GM19438 (cell line): ENCODE results near the gene AIF1L.

Source experiments
- ATAC-seq: cut with Tn5 transposase; IDR thresholded peaks from one replicate; pipeline ENCODE4 v1.9.1; 2021; ENCODE audit warnings: low read depth; ENCODE audit not compliant: unreplicated experiment

AIF1L gene

DNA sequence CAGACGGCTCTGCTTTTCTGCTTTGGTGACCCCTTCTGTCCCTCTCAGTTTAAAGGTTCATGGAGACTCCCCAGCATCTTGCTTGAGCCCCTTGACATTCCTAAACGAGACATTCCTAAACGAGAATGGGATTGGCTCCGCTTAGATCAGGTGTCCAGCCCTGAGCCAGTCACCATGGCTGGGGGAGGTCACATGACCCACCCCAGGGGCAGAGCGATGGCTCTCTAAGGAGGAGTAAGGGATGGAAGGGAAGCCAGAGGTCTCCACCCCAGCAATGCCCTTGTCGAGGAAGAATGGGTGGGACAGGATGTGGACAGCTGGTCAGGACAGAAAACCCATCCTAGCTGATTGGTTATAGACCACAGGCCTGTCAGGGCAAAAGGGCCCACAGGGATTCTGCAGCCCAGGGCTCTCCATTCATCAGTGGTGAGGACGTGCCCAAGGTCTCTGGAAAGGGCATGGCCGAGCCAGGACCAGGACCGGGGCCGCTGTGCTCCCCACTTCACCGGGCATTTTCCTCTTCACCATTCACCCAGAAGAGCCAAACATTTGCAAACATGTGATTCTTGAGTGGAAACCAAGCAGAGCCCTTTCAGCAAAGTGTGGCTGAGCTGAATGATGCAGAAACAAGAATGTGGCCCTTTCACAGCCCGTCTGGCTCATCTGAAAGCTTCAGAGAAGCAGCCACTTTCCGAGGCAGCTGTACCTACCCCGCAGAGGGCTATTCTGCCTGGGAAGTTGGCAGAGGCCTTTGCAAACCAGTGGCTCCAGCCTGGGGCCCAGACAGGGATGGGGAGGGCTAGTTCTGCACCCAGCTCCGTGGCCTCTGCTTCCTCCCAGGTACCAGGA is 19.8 kb upstream of the AIF1L start:
- no peak for ATAC-seq

DNA sequence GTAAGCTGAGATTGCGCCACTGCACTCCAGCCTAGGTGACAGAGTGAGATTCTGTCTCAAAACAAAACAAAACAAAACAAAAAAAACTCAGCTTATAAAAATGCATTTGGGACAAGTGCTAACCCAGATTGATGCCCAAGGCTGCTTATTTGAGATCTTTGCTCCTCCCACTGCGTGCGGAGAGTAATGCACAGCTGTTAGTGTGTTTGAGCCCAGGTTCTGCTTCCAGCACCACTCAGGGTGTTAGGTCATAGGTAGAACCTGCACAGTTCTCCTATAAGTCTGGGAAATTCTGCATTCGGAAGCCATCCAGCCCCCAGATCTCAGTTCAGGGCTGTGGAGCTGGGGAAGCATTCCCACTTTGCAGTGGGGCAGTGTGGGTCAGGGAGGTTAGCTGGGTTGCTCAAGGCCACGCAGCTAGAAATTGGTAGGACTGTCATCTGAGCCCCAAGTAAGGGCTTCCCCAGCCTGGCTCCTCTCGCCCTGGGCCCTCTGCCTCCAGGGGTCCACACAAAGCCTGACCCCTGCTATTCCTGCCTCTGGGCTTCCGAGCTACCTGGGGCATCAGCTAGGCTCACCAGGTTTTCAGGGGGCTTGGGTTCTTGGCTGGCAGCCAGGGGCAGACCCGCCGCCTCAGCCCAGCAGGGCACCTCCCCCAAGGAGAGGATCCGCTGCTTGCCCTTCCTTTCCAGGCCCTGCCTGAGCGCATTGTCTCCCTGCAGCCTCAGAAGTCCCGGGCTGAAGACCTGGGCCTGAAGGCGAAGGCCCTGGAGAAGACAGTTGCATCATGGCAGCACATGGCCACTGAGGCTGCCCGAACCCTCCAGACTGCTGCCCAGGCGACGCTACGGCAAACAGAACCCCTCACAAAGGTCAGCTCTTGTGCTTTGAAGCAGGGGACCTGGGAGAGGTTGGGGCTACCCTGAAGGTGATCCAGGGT is 17.6 kb upstream of the AIF1L start:
- no peak for ATAC-seq

DNA sequence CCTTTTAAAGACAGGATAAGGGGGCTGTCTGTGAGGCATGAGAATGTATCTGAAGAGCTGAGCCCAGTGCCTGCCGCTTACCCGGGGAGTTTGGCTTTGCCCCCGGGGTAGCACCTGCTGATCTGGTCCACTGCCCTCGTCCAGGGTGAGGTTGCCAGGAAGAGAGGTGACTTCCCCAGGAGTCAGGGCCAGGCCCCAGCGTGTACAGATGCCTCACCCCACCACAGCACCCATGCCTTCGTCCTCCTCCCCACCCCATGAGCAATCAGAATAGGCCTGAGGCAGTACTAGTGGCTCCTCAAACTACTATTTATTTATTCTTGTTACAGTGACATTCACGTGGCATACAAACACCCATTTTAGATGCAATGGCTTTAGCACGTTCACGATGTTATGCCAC is 15.7 kb upstream of the AIF1L start:
- ATAC-seq: no peak

DNA sequence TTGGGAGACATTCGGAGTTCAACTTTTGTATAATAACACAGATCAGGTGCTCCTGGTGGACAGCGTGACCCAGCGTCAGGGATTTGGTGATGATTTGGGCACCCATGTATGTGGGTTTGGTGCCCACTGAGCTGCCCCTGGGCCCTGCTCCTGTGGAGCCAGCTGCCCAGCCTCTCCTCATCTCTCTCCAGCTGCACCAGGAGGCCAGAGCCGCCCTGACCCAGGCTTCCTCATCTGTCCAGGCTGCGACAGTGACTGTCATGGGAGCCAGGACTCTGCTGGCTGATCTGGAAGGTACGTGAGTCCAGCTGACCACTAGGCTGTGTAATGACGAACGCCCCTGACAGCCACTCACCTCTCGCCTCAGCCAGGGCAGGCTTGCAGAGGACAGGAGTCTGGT is 14.5 kb upstream of the AIF1L start:
- ATAC-seq: no peak

DNA sequence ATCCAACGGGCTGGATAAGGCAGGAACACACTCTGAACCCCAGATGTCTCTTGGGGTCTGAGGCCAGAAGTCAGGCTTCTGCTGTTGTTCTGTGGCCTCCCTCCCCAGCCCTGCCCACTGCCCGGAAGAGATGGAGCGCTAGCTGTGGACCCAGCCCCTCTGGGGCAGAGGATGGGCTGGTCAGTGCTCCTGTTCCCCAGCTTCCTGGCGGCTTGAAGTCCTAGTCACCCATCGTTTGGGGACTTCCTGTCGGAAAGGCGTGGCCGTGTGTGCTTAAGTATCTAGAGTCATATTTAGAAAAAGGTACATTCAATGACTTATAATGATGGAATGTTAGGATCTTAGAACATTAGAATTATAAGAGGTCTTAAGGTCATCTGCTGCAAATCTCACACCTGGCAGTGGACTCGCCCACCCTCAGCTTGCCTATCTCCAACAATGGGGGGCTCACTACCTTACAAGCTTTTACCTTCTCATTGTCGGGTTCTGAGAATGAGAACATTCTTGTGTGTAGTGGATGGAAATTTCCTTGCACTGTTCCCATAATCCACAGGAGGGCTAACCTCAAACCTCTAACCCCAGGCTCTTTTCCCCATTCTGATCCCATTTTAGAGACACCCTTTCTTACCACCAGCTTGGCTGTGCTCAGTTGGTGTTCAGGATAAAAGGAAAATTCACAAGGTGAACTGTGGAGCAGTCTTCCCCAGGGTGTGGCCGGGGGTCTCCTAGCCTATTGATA is 13.4 kb upstream of the AIF1L start:
- ATAC-seq: no peak

DNA sequence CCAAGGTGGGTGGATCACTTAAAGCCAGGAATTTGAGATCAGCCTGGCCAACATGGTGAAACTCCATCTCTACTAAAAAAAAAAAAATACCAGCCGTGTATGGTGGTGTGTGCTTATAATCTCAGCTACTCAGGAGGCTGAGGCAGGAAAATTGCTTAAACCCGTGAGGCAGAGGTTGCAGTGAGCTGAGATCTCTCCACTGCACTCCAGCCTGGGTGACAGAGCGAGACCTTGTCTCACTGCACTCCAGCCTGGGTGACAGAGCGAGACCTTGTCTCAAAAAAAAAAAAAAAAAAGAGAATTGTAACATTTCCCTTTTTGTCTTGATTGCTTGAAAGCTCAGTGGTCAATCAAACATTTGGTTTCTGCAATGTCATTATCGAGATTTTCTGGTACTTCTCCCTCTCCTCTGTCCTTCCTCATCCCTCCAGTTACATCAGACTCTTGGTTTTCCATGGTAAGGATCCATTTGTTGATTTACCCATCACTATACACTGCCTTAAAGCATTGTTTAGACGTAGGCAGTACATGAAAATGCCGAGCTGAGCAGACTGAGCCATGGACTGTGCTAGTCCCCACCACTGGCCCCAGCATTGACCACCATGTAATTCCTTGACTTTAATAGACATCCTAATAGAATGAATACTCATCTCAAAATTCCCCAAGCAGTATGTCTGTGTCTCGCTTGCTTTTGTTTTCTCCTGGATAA is 11.5 kb upstream of the AIF1L start:
- no peak for ATAC-seq

DNA sequence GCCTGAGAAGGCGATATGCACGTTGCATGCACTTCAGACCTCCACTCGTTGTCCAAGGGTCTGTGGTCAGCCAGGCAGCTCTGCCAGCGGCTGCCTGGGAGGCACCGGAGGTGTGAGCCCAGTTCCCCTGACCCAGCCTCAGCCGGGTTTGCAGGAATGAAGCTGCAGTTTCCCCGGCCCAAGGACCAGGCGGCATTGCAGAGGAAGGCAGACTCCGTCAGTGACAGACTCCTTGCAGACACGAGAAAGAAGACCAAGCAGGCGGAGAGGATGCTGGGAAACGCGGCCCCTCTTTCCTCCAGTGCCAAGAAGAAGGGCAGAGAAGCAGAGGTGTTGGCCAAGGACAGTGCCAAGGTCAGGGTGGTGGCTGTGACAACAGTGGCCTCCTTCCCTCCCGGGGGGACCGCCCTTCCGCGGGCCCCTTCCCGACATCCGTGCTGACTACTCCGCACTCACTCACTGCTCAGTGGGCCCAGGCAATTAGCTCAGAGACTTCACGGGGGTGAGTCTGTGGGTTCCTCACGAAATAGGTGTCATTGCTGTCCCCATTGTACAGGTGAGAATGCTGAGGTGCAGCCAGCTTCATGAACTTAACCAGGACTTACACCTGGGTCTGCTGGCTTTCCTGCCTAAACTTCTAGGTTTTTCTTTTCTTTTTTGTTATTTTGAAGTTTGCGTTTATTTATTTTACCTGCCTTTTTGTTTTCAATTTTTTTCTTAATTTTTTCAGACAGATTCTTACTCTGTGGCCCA is 10.8 kb upstream of the AIF1L start:
- ATAC-seq: no peak

DNA sequence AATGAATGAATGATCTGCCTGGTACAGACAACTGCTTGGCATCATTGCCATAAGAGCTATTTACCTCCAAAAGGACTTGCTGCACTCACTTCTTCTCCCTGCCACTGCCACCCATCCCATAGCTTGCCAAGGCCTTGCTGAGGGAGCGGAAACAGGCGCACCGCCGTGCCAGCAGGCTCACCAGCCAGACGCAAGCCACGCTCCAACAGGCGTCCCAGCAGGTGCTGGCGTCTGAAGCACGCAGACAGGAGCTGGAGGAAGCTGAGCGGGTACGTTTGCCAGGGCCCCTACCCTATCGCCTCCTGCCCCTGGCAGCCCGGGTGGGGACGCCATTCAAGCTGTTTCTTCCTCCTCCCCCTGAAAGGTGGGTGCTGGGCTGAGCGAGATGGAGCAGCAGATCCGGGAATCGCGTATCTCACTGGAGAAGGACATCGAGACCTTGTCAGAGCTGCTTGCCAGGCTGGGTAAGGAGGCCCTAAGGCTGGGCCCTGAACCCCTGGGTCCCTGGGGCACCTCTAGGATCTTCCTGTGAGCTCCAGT is 8.9 kb upstream of the AIF1L start:
- no peak for ATAC-seq

DNA sequence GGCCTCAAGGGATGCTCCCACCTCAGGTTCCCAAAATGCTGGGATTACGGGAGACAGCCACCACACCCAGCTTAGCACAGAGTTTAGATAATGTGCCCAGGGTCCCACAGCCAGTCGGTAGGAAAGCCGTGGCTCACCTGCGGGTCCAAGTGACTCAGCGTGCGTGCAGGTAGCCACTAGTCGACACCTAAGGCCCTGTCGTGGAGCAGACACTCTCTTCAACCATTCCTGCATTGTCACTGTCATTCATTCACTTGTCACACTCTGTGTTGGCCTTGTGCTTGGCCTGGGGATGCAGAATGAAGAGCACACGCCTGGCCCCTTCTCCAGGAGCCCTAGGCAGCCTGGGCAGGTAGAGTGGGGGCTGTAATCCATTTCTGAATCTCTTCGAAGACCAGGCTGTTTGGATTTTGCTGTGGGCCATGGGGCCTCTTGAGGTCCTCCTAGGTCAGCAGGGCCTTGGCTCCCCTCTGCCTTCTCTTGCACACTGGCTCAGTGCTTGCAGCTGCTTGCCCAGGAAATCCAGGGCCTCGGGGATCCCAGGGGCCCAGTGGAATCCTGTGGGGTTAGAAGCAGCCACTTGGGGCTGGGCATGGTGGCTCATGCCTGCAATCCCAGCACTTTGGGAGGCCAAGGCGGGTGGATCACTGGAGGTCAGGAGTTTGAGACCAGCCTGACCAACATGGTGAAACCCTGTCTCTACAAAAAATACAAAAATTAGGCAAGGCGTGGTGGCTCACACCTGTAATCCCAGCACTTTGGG is 6.1 kb upstream of the AIF1L start:
- no peak for ATAC-seq

DNA sequence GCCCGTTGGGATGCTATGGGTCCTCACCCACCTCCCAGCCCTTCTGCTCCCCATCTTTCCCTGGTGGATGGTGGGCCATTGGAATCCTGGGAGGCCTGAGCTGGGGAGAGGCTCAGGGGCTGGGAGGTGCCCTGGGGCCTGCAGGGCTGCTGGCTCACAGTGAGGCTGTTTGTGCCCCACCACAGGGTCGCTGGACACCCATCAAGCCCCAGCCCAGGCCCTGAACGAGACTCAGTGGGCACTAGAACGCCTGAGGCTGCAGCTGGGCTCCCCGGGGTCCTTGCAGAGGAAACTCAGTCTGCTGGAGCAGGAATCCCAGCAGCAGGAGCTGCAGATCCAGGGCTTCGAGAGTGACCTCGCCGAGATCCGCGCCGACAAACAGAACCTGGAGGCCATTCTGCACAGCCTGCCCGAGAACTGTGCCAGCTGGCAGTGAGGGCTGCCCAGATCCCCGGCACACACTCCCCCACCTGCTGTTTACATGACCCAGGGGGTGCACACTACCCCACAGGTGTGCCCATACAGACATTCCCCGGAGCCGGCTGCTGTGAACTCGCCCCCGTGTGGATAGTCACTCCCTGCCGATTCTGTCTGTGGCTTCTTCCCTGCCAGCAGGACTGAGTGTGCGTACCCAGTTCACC is 4.9 kb upstream of the AIF1L start:
- no peak for ATAC-seq

DNA sequence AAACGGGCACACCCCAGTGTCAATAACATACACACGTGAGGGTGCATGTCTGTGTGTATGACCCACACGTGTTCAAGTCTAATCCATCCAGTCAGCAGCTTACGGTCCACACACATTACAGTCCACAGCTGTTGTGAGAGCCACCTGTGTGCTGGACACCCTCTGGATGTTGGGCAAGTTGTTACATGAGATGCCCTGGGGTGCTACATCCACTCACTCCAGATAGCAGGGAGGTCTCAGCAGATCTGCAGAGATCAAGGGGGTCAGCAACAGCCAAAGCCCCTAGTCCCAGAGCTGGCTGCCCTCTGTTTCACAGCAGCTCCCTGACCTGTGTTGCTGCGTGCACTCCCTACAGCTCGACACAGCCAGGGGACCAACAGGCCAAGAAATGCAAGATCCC is 4.3 kb upstream of the AIF1L start:
- no peak for ATAC-seq

DNA sequence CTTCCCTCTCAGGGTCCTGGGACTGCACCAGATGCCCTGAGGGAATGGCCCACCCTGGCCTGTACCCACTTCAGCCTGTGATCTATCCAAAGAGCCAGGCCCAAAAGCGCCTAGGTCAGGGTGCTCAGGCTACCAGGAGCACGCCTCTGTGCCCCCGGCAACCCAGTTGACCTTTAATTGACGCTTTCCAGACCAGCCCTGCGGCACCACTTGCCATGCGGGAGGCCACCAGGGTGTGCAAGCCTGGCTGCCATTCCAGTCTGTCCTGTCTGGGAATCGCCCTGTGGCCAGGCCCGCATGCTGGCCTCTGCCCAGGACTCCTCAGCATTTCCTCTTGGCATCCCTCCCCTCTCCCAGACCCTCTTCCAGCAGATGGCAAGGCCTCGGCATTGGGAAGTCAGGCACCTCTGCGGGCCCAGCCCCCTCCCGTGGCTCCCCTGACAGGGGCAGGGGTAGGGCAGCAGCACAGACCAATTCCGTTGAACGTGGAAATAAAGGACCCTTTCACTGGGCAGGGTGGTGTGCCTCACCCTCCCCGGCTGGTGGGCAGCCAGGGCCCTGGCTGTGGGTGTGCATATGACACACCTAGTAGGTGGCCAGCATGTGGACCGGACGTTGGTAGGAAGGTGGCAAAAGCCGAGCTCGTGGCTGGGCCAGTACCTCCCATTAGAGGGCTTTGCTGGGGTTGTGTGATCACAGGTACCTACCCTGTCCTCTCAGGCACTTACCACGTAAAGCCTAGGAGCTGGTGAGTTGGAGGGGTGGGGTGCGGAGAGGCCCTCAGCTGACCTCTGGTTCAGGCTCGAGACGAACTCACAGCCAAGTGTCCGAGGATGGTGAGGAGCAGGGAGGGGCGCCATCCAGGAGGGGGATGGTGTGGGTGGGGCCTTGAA is 3.5 kb upstream of the AIF1L start:
- no peak for ATAC-seq

DNA sequence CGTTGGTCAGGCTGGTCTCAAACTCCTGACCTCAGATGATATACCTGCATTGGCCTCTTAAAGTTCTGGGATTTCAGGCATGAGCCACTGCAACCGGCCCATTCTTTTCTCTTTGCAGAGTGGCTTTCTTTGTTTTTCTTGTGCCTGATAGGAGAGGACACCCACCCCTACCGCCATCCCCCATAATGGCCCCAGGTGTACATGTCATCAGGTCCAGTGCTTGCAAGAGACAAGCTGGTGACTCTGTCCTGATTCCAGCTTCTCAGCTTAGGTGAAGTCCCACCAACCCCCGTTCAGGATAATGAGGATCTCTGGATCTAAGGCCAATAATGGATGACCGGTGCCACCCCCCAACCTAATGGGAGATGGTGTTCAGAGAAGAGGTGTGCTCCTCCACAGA is 2.3 kb upstream of the AIF1L start:
- no peak for ATAC-seq

DNA sequence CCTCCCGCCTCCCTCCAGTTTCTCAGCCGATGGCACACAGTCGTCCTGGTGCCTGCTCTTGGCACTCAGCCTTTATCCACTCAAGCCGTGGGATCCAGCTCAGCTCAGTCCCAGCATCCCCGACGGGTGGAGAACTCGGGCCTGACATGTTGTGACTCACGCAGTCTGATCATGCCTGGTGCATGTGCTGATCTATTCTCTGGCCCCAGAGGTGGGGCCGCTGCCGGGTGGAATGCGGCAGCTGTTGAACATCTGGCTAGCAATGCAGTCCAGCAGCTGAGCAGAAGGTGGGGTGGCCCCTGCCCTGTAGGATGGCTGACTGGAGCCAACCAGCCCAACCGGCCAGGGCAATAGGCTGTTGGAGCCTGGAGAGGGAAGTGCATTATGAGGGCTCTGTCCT is 1.7 kb upstream of the AIF1L start:
- ATAC-seq: no peak

DNA sequence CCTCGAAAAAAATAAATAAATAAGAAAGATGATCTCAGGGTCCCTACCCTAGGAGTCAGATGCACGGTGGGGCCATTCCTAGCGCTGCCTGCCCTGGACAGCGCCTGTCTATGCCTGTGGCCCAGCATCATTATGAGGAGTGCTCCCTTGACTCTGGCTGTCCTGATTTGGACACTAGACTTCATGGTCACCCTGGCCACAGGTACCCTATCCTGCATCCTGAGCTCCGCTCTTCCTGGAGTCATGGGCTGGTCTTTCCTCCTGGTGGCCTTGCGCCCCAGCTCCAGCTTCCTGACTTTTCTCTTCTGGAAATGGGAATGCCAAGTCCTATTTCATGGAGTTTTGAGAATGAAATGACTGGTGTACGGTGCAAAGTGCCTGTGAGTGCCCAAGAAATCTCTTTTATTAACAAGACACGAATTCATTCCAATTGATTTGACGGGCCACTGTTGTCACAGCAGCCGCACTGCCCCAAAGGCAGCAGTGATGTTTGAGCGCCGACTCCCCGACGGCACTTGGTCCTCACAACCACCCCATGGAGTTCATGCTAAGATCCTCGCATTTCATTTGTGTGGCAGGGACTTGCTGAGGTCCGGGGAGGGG is 564 bp upstream of the AIF1L start:
- no peak for ATAC-seq

DNA sequence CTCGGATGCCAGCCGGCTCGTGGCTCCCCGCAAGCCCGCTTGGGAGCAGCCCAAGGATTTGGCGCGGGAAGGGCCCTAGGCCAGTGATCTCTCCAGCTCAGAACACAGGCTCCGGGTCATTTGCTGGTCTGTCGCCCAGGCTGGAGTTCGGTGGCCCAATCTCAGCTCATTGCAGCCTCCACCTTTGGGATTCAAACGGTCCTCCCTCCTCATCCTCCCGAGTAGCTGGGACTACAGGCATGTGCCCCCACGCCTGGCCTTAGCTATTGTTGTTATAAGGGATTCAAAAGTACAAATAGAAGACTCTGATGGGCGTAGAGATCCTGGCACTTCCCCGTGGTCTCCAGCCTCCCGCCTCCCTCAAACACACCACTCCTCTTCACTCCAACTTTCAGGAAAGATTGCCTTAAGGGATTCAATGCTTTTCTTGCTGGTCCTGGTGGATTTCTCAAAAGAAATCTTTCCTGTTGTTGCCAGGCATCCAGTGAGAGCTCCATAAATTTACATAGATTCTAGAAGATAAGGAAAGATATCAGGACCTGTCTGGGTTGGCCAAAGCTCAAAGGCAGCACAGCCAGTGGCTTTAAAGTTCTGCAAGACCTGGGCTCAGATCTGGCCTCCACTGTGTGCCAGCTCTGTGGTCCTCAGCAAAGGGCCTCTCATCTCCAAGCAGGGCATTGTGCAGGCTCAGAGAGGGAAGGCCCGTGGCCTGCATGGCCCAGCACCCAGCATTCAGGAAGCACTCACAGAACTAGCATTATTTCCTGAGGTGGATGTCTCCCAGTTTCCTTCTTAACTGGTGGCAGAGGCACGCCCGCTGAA is 1.0 kb downstream of the AIF1L start:
- ATAC-seq: no peak
